ENCODE results near the gene TTLL7. TPM values are rescaled to one million over a fixed set of nuclear protein-coding genes. Genes with fewer than 3 reads are reported as not detected.

TTLL7 gene
- total RNA-seq, 1 experiment from 2014 or later: 6.6 TPM

- H3K79me2 ChIP-seq (ENCODE audit: insufficient read depth, low read length): no peaks in the 10 kb centered on the region
- H3K4me2 ChIP-seq (ENCODE audit: insufficient read depth, insufficient read length, low read length): no peak overlapping the region
- no peaks in the 10 kb centered on the region for H3K9me3 ChIP-seq (ENCODE audit: control insufficient read depth, low read depth, low read length)
- H4K8ac ChIP-seq (replicated peaks; ENCODE audit: insufficient read length, low read depth, low read length): no peak overlapping the region
- DNase-seq: no peak
- no CpG with 5 or more reads among the region's 3 CpGs for WGBS (ENCODE audit: extremely low coverage, insufficient read length, low lambda C conversion rate)
- Mint-ChIP-seq H3K27me3 (ENCODE audit: low read depth) (peaks cover 76% of the 10 kb centered on the region), H3K36me3 (ENCODE audit: insufficient read depth in 1 of 3, low read depth in 3 of 3) (no peaks in the 10 kb centered on the region), H3K9me3 (peaks cover 0 to 3% of the 10 kb centered on the region in 2 experiments; a peak in 2 of 5 replicates), H3K4me1 (no peaks in the 10 kb centered on the region), H3K27ac (no peak overlapping the region), H3K4me3 (no peak overlapping the region)
- no peak overlapping the region for H3K23ac ChIP-seq (ENCODE audit: insufficient read length, low read depth, low read length)
- H3K4me1 ChIP-seq (ENCODE audit: insufficient read depth, low read length): no peaks in the 10 kb centered on the region
- H3K27ac ChIP-seq (ENCODE audit: insufficient read length, low read depth, low read length): no peak overlapping the region
- no peak overlapping the region for H3K56ac ChIP-seq (ENCODE audit: insufficient read length, low read depth, low read length)
- no peak overlapping the region for H3K14ac ChIP-seq (ENCODE audit: insufficient read depth, low read length)
- no peak overlapping the region for H3K18ac ChIP-seq (ENCODE audit: insufficient read length, low read depth, low read length)
- no peaks in the 10 kb centered on the region for H4K20me1 ChIP-seq (ENCODE audit: control insufficient read depth, insufficient read depth, insufficient read length)
- no peak overlapping the region for H2BK120ac ChIP-seq (ENCODE audit: low read depth, low read length, poor library complexity, severe bottlenecking)
- H3T11ph ChIP-seq (ENCODE audit: low read length): no peak overlapping the region
- no peak overlapping the region for H3K9ac ChIP-seq (ENCODE audit: extremely low read depth, insufficient read length, low read length)
- no peak overlapping the region for H2AK5ac ChIP-seq (ENCODE audit: insufficient read length, low read length)
- H2AFZ ChIP-seq (ENCODE audit: low read length): no peak overlapping the region
- H2BK20ac ChIP-seq (ENCODE audit: low read depth, low read length, poor library complexity, severe bottlenecking): no peak overlapping the region
- H2BK5ac ChIP-seq (ENCODE audit: insufficient read length, low read length): no peak overlapping the region
- H4K5ac ChIP-seq (ENCODE audit: insufficient read length, low read depth, low read length): no peak overlapping the region
- no peaks in the 10 kb centered on the region for H3K23me2 ChIP-seq (ENCODE audit: insufficient read length, low read depth, low read length, poor library complexity, severe bottlenecking)
- H3K79me1 ChIP-seq (ENCODE audit: insufficient read depth, low read depth, low read length, poor library complexity, severe bottlenecking): no peaks in the 10 kb centered on the region
- no peak overlapping the region for H3K4ac ChIP-seq (ENCODE audit: low read depth, low read length)
- TF ChIP-seq CTCF (conservative IDR thresholded peaks at IDR 0.05): no peak
- H4K91ac ChIP-seq (ENCODE audit: insufficient read length, low read depth, low read length): no peak overlapping the region
- no peak overlapping the region for H2BK15ac ChIP-seq (ENCODE audit: low read depth, low read length)
- H2BK12ac ChIP-seq (ENCODE audit: insufficient read length, low read depth, low read length): no peak overlapping the region
- H3K27me3 ChIP-seq (ENCODE audit: insufficient read depth, low read length): no peaks in the 10 kb centered on the region
These were observed 13.1 kb upstream of the TTLL7 start for GRCh38 chr1:84012018-84012417.
